GM12878 (cell line): ENCODE data around the gene ZFP42. TPM values are rescaled to one million over a fixed set of nuclear protein-coding genes. Genes with fewer than 3 reads are reported as not detected.

ENCODE experiments used
- ATAC-seq: fragments of 200-7000 bp; cut with Tn5 transposase; 3 replicates; pipeline ENCODE4 v1.9.1; 2020; ENCODE audit warnings: mild to moderate bottlenecking, moderate library complexity
- BruUV-seq: library from RNA; stranded (reverse); fragments of 400-500 nt; replicated peaks from 2 replicates; lab custom pipeline; 2021; lab: Mats Ljungman, UMichigan
- CTCF ChIA-PET: fragments of 300-600 bp; sonication (Branson Sonifier 250); formaldehyde crosslinking; extraction: SDS; loops from one replicate; lab custom pipeline; 2021; ENCODE audit warnings: inconsistent platforms; lab: Yijun Ruan, JAX
- POLR2A ChIA-PET: fragments of 350-600 bp; formaldehyde crosslinking; extraction: SDS; loops from one replicate; lab custom pipeline; 2021; ENCODE audit warnings: inconsistent platforms; lab: Charles Lee
- RAD21 ChIA-PET: fragments of 300-600 bp; sonication (Branson Sonifier 250); formaldehyde crosslinking; loops from one replicate; lab custom pipeline; 2023; ENCODE audit warnings: antibody characterized with exemption; ENCODE audit not compliant: unreplicated experiment; lab: Charles Lee
- SMC1A ChIA-PET: fragments of 300-600 bp; sonication (Branson Sonifier 250); formaldehyde crosslinking; loops from one replicate; lab custom pipeline; 2023; ENCODE audit not compliant: unreplicated experiment, uncharacterized antibody; lab: Charles Lee
- DNase-seq: peaks from one replicate; pipeline ENCODE4 v3.0.0-alpha.2; 2011; ENCODE audit warnings: low read depth, low spot score
- FAIRE-seq: peaks from 3 replicates; lab custom pipeline; 2011; peaks lifted over from hg19 to GRCh38; lab: Jason Lieb, UNC
- H2AFZ ChIP-seq: 2 replicates; pipeline ENCODE4 v1.6.0; 2011; ENCODE audit warnings: low read depth, low read length, control low read depth; ENCODE audit not compliant: control insufficient read depth
- H3K27ac ChIP-seq: 2 replicates; pipeline ENCODE4 v1.5.1; 2011; ENCODE audit warnings: control low read depth; ENCODE audit not compliant: control insufficient read depth, insufficient read depth
- H3K27me3 ChIP-seq, 2 experiments: replicated peaks in 1 of 2; 2 replicates each; pipeline versions ENCODE4 v1.6.0 to v1.6.1; 2011; ENCODE audit warnings: low read length in 1 of 2; ENCODE audit not compliant: control insufficient read depth in 2 of 2, insufficient read depth in 2 of 2
- H3K36me3 ChIP-seq, 2 experiments: 2 replicates each; pipeline ENCODE4 v1.5.1; 2011; ENCODE audit warnings: low read length in 1 of 2; ENCODE audit not compliant: control insufficient read depth in 2 of 2, insufficient read depth in 2 of 2
- H3K4me1 ChIP-seq: 2 replicates; pipeline ENCODE4 v1.6.1; 2011; ENCODE audit warnings: mild to moderate bottlenecking, low read length, moderate library complexity, mixed read lengths; ENCODE audit not compliant: control insufficient read depth, insufficient read depth
- H3K4me2 ChIP-seq: 2 replicates; pipeline ENCODE4 v1.6.0; 2011; ENCODE audit warnings: control low read depth; ENCODE audit not compliant: control insufficient read depth, insufficient read depth
- H3K4me3 ChIP-seq: fragments of 200-600 bp; sonication (generic); 2 replicates; pipeline ENCODE4 v1.5.1; 2016
- H3K79me2 ChIP-seq: 2 replicates; pipeline ENCODE4 v1.6.0; 2011; ENCODE audit warnings: low read length; ENCODE audit not compliant: control insufficient read depth, insufficient read depth
- H3K9ac ChIP-seq: 2 replicates; pipeline ENCODE4 v1.8.0; 2011; ENCODE audit warnings: low read length, control low read depth, mixed read lengths; ENCODE audit not compliant: control insufficient read depth, insufficient read depth
- H3K9me3 ChIP-seq: replicated peaks from 3 replicates; pipeline ENCODE4 v1.5.1; 2011; ENCODE audit warnings: mild to moderate bottlenecking, low read length; ENCODE audit not compliant: control insufficient read depth, insufficient read depth
- H4K20me1 ChIP-seq: 2 replicates; pipeline ENCODE4 v1.6.0; 2011; ENCODE audit not compliant: control insufficient read depth, insufficient read depth
- HDAC2 ChIP-seq: fragments of 200-600 bp; sonication (generic); IDR thresholded peaks from 2 replicates; pipeline ENCODE4 v1.6.1; 2017
- HDGF ChIP-seq: fragments of 450-650 bp; IDR thresholded peaks from 2 replicates; pipeline ENCODE4 v1.6.1; 2016; ENCODE audit warnings: antibody characterized with exemption
- JUNB ChIP-seq: IDR thresholded peaks from 2 replicates; pipeline ENCODE4 v1.6.1; 2016; ENCODE audit warnings: antibody characterized with exemption, mild to moderate bottlenecking
- KDM1A ChIP-seq: fragments of 200-600 bp; sonication (generic); IDR thresholded peaks from 2 replicates; pipeline ENCODE4 v1.6.1; 2016; ENCODE audit warnings: borderline replicate concordance
- SIN3A ChIP-seq: IDR thresholded peaks from 2 replicates; pipeline ENCODE4 v1.6.1; 2012; ENCODE audit warnings: low read depth, low read length, improper control_type of control experiment
- SMARCA5 ChIP-seq: fragments of 450-650 bp; IDR thresholded peaks from 2 replicates; pipeline ENCODE4 v1.6.1; 2017; ENCODE audit warnings: mild to moderate bottlenecking
- SRF ChIP-seq, 2 experiments: IDR thresholded peaks; 2 replicates each; pipeline ENCODE4 v1.6.1; 2011; ENCODE audit warnings: low read depth in 2 of 2, low read length in 2 of 2, mild to moderate bottlenecking in 1 of 2, moderate library complexity in 1 of 2
- WGBS: methylation state at CpG from one replicate; pipeline ENCODE4 v1.1.6; 2016; ENCODE audit warnings: low lambda C conversion rate; ENCODE audit not compliant: insufficient replicate concordance, insufficient coverage; ENCODE audit errors: missing lambda C conversion rate; 5-methylcytosine and 5-hydroxymethylcytosine counted together
- in situ Hi-C: fragments of 300-500 bp; cut with MboI; formaldehyde crosslinking; loops from 9 replicates; pipeline ENCODE4 v1.14.3; 2018; ENCODE audit warnings: mixed read lengths
- intact Hi-C: fragments of 100-400 bp; cut with micrococcal nuclease; formaldehyde crosslinking; loops from one replicate; pipeline ENCODE4 v1.14.2; 2022; ENCODE audit not compliant: unreplicated experiment
- polyA plus RNA-seq, 11 experiments: library from polyadenylated mRNA; depleted of rRNA in 4 of 11; unstranded in 6 of 11; stranded (reverse) in 5 of 11; fragments of >200 nt; fragmentation: Nextera tagmentation in 4 of 11; fragmentation: Illumina TruSeq in 1 of 11; extraction: Ambion mirVana in 4 of 11; extraction: Trizol in 1 of 11; gene quantifications; 1 replicate in 1 of 11; 2 replicates in 10 of 11; pipeline versions ENCODE4 v1.2.1 to v1.2.3, GENCODE V29; 2011 to 2016; ENCODE audit warnings: inconsistent platforms in 2 of 11, missing spikeins in 2 of 11, low read depth in 1 of 11
- total RNA-seq, 4 experiments: library from RNA; depleted of rRNA in 3 of 4; stranded (reverse); fragments of >200 nt in 3 of 4; fragmentation: Illumina TruSeq in 1 of 4; extraction: Trizol in 1 of 4; gene quantifications; 2 replicates each; pipeline versions ENCODE4 v1.2.1 to v1.2.3, GENCODE V29; 2013 to 2021
- TF ChIP-seq, protein P1 (sequence below): fragments of 450-650 bp; IDR thresholded peaks from 2 replicates; pipeline ENCODE4 v1.6.1; 2018; ENCODE audit warnings: mild to moderate bottlenecking, low read depth, moderate library complexity; ENCODE audit not compliant: partially characterized antibody
- TF ChIP-seq, protein P2 (sequence below): fragments of 450-650 bp; IDR thresholded peaks from 2 replicates; pipeline ENCODE4 v1.6.1; 2016; ENCODE audit warnings: mild to moderate bottlenecking
- TF ChIP-seq, protein P3 (sequence below): IDR thresholded peaks from 2 replicates; pipeline ENCODE4 v1.6.1; 2011; ENCODE audit warnings: low read depth, low read length, improper control_type of control experiment, borderline replicate concordance
- TF ChIP-seq, protein P4 (sequence below): fragments of 450-650 bp; IDR thresholded peaks from 2 replicates; pipeline ENCODE4 v1.6.1; 2014; ENCODE audit warnings: mild to moderate bottlenecking
- TF ChIP-seq, protein P5 (sequence below): IDR thresholded peaks from 2 replicates; pipeline ENCODE4 v1.6.1; 2012; ENCODE audit warnings: low read depth, low read length, improper control_type of control experiment
- TF ChIP-seq, protein P6 (sequence below): fragments of 450-650 bp; IDR thresholded peaks from 2 replicates; pipeline ENCODE4 v1.6.1; 2016; ENCODE audit warnings: mild to moderate bottlenecking, moderate library complexity, borderline replicate concordance

The ZFP42 gene
- total and polyA plus RNA-seq, 10 of the 15 experiments (the other 5 are each of a cell fraction or from before 2014, with no cell fraction given) = 0.13 TPM; not detected in 9

DNA sequence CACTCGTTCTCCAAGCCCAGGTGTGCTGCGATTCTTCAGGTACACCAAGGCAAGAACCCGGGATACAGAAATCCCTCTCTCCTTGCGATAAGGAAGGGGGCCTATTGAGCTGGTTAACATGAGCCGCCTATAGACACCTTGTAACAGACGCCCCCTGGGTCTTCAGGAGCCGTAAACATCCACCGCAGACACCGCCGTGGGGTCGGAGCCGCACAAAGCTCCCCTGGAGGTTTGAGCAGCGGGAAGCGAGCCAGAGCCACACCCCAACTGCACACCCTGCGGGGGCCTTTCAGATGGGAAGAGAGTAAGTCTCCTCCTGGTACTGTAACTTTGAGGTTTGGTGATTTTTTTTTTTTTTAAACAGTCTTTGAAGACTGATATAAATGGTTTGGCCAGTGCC is 46.6 kb downstream of the ZFP42 start (continued):
- no peak for TF ChIP-seq KDM1A
- TF ChIP-seq, protein P1, sequence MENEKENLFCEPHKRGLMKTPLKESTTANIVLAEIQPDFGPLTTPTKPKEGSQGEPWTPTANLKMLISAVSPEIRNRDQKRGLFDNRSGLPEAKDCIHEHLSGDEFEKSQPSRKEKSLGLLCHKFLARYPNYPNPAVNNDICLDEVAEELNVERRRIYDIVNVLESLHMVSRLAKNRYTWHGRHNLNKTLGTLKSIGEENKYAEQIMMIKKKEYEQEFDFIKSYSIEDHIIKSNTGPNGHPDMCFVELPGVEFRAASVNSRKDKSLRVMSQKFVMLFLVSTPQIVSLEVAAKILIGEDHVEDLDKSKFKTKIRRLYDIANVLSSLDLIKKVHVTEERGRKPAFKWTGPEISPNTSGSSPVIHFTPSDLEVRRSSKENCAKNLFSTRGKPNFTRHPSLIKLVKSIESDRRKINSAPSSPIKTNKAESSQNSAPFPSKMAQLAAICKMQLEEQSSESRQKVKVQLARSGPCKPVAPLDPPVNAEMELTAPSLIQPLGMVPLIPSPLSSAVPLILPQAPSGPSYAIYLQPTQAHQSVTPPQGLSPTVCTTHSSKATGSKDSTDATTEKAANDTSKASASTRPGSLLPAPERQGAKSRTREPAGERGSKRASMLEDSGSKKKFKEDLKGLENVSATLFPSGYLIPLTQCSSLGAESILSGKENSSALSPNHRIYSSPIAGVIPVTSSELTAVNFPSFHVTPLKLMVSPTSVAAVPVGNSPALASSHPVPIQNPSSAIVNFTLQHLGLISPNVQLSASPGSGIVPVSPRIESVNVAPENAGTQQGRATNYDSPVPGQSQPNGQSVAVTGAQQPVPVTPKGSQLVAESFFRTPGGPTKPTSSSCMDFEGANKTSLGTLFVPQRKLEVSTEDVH = no peak
- TF ChIP-seq, protein P2, sequence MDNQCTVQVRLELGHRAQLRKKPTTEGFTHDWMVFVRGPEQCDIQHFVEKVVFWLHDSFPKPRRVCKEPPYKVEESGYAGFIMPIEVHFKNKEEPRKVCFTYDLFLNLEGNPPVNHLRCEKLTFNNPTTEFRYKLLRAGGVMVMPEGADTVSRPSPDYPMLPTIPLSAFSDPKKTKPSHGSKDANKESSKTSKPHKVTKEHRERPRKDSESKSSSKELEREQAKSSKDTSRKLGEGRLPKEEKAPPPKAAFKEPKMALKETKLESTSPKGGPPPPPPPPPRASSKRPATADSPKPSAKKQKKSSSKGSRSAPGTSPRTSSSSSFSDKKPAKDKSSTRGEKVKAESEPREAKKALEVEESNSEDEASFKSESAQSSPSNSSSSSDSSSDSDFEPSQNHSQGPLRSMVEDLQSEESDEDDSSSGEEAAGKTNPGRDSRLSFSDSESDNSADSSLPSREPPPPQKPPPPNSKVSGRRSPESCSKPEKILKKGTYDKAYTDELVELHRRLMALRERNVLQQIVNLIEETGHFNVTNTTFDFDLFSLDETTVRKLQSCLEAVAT = no peak
- TF ChIP-seq, protein P3, sequence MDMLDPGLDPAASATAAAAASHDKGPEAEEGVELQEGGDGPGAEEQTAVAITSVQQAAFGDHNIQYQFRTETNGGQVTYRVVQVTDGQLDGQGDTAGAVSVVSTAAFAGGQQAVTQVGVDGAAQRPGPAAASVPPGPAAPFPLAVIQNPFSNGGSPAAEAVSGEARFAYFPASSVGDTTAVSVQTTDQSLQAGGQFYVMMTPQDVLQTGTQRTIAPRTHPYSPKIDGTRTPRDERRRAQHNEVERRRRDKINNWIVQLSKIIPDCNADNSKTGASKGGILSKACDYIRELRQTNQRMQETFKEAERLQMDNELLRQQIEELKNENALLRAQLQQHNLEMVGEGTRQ = no peak

DNA sequence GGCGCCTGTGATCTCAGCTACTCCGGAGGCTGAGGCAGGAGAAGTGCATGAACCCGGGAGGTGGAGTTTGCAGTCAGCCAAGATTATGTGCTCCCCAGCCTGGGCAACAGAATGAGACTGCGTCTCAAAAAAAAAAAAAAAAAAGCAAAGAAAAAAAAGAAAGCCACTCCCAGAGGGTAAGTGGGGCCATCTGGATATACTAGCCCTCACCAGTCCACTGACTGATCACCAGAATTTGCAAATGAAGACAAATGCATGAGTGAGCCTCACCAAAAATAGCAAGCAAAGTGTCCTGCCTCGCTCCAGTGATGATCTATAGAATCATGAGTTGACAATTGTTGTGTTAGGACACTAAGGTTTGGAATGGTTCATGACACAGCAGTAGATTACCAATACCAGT is 47.6 kb downstream of the ZFP42 start:
- WGBS = 30% methylated on average over 4 of the region's 5 CpGs
- no peaks in the 10 kb centered on the region for H3K79me2 ChIP-seq
- in situ Hi-C loops = no loop called here
- no peaks in the 10 kb centered on the region for H3K4me1 ChIP-seq
- no peaks in the 10 kb centered on the region for H4K20me1 ChIP-seq
- ATAC-seq (no peak), DNase-seq (no peak), FAIRE-seq (no peak)
- ChIA-PET SMC1A (no interaction called here), CTCF (no interaction called here), POLR2A (no interaction called here), RAD21 (no interaction called here)
- H3K4me2 ChIP-seq = no peak overlapping the region
- no peak overlapping the region for H3K27ac ChIP-seq
- no peaks in the 10 kb centered on the region for H3K36me3 ChIP-seq
- BruUV-seq = no TSS peak
- intact Hi-C loops = no loop called here
- H3K27me3 ChIP-seq = no peaks in the 10 kb centered on the region
- H3K4me3 ChIP-seq = no peak overlapping the region
- H3K9me3 ChIP-seq = no peaks in the 10 kb centered on the region; the same call in 2 of the 3 replicates
- no peak overlapping the region for H2AFZ ChIP-seq
- H3K9ac ChIP-seq = no peak overlapping the region
- TF ChIP-seq SRF (IDR thresholded peaks at IDR 0.05; ENCODE audit: low read depth in 2 of 2, low read length in 2 of 2) (no peak), SMARCA5 (no peak), HDAC2 (no peak), SIN3A (no peak), JUNB (no peak), HDGF (no peak)
- TF ChIP-seq, protein P4, sequence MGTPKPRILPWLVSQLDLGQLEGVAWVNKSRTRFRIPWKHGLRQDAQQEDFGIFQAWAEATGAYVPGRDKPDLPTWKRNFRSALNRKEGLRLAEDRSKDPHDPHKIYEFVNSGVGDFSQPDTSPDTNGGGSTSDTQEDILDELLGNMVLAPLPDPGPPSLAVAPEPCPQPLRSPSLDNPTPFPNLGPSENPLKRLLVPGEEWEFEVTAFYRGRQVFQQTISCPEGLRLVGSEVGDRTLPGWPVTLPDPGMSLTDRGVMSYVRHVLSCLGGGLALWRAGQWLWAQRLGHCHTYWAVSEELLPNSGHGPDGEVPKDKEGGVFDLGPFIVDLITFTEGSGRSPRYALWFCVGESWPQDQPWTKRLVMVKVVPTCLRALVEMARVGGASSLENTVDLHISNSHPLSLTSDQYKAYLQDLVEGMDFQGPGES = no peak
- TF ChIP-seq, protein P5, sequence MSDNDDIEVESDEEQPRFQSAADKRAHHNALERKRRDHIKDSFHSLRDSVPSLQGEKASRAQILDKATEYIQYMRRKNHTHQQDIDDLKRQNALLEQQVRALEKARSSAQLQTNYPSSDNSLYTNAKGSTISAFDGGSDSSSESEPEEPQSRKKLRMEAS = no peak
- TF ChIP-seq, protein P6, sequence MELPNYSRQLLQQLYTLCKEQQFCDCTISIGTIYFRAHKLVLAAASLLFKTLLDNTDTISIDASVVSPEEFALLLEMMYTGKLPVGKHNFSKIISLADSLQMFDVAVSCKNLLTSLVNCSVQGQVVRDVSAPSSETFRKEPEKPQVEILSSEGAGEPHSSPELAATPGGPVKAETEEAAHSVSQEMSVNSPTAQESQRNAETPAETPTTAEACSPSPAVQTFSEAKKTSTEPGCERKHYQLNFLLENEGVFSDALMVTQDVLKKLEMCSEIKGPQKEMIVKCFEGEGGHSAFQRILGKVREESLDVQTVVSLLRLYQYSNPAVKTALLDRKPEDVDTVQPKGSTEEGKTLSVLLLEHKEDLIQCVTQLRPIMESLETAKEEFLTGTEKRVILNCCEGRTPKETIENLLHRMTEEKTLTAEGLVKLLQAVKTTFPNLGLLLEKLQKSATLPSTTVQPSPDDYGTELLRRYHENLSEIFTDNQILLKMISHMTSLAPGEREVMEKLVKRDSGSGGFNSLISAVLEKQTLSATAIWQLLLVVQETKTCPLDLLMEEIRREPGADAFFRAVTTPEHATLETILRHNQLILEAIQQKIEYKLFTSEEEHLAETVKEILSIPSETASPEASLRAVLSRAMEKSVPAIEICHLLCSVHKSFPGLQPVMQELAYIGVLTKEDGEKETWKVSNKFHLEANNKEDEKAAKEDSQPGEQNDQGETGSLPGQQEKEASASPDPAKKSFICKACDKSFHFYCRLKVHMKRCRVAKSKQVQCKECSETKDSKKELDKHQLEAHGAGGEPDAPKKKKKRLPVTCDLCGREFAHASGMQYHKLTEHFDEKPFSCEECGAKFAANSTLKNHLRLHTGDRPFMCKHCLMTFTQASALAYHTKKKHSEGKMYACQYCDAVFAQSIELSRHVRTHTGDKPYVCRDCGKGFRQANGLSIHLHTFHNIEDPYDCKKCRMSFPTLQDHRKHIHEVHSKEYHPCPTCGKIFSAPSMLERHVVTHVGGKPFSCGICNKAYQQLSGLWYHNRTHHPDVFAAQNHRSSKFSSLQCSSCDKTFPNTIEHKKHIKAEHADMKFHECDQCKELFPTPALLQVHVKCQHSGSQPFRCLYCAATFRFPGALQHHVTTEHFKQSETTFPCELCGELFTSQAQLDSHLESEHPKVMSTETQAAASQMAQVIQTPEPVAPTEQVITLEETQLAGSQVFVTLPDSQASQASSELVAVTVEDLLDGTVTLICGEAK = no peak
